SKM-1 treated with dmso at 0.1 percent for 144 hours (cell line): ENCODE data around the gene POC1A.
A peak's percentile ranks its signal among the peaks of the same experiment; 100 is the strongest.
"Not testable (repeated sequence)": the region's sequence is repeated elsewhere in the genome, so short reads cannot be mapped to it uniquely, and the experiment has no call there.

Experiments
- DNase-seq: peaks from one replicate; lab custom pipeline; 2025; ENCODE audit not compliant: unreplicated experiment; lab: John Stamatoyannopoulos, UW

The POC1A gene

DNA sequence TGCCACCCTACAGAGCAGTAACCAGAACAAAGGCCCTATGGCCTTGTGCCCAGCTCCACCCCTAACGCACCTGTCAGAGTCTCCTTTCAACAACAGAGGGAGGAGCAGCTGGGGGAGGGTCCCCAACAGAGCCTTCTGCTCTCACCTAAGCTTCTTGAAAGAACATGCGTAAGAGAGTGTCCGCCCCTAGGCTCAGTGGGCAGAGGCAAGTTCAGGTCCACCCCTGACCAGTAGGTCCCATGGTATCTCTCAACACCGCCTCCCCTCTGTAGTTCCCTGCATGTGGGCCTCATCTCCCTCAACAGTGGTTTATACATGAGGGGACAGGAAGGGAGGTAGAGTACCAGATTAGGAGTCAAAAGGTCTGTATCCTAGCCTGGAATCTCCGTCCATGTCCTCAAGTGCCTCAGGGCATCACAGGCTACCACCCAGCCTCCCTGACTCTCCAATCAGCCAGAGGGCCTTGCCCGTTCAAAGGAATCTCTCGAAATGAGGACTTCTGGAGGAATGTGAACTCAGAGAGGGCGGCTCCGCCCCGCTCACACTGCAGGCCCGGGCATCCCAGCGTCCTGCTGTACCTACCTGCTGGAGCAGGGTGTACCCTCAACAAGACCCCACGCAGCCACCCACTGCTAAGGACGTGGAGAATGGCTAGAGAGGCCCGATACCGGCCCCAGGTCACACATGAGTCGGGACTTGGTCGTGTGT, 680 bp downstream of the POC1A start:
- DNase-seq = no peak

DNA sequence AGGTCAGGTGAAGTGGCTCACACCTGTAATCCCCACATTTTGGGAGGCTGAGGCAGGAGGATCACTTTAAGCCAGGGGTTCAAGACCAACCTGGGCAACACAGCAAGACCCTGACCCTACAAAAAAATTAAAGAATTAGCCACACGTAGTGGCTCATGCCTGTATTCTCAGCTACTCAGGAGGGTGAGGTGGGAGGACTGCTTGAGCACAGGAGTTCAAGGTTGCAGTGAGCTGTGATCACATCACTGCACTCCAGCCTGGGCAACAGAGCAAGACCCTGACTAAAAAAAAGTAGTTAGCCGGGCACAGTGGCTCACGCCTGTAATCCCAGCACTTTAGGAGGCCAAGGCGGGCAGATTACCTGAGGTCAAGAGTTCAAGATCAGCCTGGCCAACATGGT, 2.2 kb downstream of the POC1A start:
- not testable (repeated sequence) for DNase-seq

DNA sequence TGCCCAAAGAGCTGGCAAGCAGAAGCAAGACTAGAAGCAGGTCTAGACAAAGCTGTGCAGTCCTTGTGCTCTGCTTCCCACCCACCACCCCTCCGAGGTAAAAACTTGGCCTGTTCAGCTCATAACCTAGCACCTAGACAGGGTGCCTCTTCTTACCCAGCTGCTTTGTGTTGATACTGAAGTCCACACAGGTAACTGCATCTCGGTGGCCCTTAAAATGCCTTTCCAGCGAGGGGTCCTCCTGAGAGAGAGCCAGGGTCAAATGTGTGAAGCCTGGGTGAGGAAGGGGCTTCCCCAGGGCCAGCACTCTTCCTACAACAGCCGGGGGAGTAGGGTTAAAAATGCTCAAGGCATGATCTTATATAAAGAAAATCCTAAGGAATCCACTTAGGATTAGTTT, 3.4 kb downstream of the POC1A start:
- DNase-seq = no peak

DNA sequence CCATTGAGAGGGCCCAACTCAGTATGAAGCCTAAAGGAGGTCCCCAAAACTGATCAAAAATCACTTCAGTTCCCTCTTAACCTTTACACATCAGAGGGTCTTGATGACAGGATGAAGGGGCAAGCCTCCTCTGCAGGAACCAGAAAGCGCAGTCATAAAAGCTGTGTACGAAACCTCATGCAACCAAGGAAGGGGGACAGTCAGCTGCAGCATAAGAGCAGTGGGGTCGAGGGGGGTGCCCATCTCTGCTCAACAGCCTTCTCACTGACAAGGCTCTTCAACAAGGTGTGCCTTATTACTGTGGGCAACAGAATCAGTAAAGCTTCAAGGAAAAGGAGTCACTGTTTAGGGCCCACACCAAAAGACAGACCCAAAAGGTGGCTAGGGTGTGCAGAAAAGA, 3.9 kb downstream of the POC1A start:
- no peak for DNase-seq

DNA sequence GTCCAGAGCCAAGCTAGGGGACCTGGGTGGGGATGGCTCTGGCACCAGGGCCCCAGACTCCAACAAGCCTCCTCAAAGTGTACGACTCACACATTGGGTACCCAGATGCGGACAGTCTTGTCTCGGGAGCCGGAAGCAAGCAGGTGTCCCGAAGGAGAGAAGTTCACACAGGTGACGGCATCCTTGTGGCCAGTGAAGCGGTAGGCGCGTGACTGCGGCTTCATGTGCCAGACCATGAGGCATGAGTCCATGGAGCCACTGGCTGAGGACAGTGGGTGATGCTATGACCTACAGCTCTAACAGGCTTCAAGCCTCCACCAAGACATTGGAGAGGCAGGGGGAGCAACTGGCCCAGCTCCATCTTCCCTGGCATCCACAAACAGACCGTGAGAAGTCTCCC, 4.5 kb downstream of the POC1A start:
- DNase-seq = no peak

DNA sequence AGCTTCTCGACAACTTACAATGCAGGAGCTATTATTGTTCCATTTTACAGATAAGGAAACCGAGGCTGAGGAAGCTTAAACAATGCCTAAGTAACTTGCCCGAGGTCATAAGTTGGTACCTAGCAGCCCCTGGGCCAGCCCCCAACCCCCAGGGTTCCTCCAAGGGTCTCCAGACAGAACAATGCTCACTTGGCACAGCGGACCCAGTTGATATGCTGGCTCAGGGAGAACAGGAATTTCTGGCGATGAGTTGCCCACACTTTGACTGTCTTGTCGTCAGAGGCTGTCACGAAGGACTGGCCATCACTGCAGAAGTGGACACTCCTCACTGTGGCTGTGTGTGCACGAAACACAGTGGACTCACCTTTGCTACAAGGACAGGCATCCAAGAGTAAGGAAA, 5.2 kb downstream of the POC1A start:
- DNase-seq = no peak

DNA sequence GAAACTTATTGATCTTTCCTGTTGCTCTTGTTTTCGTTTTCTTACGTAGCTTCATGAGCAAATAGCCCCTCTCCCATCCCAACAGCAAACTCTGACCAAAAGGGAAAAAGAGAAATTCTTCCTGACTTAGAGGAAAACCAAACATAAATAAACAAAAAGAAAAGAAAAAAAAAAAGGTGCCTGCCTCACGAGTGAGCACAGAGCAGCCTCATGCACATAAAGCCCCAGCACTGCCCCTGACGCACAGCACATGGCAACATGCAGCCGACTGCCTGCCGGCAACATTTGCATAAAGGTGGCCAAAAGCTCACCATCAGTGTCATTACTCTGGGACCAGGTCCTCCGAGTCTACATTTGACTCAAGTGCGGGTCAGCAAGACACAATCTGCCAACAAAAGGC, 6.4 kb downstream of the POC1A start:
- DNase-seq = no peak

DNA sequence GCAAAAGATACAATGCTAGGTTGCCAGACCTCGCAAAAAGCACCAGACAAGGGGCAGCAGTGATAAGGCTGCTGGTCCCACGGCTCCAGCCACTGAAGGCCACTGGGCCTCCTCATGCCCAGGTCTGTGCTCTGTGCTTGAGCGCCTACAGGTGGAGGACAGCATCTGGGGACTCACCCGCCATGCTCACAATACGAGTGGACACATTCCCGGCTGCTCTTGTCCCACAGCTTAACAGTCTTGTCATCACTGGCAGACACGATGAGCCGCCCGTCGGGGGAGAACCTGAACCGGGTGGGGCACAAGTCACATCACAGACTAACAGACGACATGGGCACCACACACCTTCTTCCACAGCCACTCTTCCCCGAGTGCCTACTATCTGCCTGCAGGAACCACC, 7.4 kb downstream of the POC1A start:
- DNase-seq = no peak

DNA sequence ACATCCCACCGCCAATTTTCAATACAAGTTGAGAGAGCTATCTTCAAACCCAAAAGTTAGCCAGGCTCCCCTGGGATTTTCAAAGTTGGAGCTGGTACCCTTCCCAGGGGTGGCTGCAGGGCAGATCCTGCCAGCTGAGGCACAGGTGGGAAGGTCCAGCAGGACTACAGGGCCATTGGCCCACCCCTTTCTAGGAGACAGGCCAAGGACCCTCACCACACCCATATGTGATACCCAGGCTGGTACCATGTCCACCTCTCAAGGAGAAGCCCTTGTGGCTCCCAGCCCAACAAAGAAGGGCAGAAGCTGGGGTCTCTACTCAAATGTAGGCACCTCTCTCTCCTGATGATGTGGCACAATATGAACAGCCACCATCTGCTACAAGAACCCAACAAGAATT, 8.0 kb downstream of the POC1A start:
- DNase-seq = no peak

DNA sequence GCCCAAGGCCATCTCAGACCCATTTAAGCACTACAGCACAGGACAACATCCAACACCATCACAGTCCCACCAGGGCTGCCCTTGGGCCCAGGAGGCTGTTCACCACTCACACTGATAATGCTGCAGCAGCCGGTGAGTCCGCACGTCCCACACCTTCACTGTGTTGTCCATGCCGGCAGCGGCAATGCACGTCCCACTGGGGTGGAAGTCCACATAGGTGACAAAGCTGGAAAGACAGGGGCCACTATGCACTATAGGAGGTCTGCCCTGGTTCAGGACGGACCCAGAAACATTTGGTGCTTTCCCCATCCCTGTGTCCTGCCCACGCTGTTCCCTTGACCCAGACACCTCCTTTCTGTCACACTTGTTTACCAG, 8.5 kb downstream of the POC1A start:
- no peak for DNase-seq

DNA sequence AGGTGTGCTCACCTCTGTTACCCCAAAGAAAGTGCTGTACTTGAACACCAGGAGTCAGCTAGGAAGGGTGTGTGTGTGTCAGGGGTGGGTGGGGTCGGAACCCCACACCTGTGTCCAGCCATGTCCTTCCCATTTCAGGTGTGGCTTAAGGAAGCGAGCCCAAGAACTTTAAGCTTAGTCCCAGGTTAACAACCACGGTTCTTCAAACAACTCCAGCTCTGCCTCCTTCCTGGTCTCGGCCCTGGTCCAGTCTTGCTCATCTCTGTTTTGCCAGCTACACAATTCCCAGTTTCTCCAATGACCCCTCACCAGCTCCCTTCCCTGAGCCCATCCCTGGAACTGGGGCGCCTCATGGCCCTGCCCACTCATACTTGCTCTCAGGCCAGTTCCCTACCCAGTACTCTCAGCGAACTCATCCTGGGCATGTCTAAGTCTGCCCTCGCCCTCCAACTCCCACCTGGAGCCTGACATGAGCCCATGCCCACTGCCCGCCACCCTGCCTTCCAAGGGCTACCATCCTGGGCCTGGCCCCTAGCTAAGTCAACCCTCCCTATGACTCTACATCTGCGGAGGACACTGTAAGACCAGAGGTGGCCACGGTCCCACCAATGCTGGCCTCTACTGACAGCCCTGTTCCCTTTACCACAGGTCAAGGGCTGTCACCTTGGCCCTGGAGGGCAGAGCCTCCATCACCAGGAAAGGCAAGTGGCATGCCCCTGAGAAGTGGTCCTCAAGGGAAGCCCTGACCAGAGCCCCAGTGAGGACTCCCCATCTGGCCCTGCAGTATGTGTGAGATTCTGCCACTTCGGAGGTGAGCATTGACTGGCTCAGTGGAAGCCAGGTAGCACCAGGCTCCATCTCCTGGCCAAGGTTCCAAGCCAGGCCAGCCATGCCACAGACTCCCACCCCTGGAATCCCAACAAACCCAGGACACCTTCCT, 9.2 kb downstream of the POC1A start:
- DNase-seq = no peak

DNA sequence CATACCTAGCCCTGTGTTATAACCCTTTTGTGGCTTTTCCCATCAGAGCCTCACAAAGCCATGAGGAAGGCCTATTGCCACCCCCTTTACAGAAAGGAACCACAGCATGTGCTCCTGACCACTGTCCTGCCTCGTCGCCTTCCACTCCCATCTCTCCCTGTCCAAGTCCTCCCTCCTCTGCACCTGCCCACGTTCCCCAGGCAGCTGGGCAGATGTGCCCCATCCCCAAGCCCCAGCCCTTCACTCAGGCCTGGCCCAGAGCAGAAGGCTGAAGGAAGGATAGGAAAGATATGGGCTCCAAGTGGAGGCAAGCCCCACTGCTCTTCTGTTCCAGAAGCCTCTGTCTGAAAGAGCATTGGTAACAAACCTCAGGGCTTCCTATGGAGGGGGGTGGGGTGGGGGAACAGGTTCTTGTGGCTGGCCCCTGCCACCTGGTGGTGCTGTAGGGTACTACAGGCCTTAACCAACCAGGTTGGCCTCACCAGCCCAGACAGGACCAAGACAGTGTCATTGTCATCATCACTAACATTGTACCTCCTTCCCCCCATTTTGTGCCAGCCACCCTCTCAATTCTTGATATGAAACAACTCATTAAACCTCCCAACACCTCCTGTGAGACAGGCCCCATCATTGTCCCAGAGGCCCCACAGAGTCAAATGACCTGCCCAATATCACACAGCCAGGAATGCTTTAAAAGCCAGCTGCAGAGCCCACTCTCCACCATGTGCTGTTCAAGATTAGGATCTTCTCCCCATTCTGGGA, 10.0 kb downstream of the POC1A start:
- peak; percentile 27 for DNase-seq

DNA sequence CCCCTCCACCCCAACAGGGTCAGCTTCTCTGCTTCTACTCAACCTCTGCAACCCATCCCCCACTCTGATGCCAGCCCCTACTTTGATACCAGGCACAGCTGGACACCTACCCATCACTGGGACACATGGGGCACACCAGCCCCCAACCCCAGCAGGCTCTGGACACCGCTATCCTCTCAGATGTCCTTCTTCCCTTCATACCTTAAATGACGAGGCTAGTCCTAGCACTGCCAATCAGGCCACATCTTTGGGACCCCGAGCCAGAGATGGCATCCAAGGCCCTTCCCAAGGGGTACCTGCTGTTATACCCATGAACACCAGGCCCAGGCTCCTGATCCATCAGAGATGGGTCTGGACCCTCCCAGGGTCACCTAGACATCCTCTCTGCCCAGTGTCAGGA, 10.6 kb downstream of the POC1A start:
- no peak for DNase-seq

DNA sequence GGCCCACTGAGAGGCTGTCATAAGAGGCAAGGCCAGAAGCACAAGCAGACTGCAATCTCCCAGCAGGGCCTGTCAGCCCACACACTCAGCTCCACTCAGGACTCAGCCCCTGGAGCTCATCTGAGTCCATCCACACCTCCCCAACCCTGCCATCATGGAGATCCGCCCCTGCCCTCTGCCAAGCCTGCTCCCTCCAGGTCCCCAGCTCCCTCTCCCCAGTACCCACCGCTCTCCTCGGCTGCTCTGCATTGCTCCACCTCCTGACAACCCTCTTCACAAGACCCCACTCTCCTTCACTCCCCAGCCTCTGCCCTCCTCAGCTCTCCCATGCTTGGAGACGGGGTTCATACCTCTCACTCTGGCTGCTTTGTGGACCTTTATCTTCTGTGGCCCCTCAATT, 11.1 kb downstream of the POC1A start:
- DNase-seq = no peak

DNA sequence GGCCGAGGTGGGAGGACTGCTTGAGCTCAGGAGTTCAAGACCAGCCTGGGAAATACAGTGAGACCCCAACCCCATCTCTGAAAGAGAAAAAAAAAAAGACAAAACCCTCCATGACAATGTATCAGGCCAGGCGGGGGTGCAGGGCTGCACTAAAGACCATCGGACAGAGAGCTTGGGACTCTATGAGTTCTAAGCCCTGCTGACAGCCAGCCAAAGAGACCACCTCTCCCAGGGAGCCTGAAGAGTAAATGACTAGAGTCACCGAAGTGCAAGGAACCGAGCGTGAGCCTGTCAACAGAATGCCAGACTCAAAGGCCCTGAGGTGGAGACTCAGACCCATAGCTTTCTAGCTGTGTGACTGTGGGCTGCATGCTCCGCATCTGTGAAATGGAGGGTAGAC, 12.5 kb downstream of the POC1A start:
- DNase-seq = no peak

DNA sequence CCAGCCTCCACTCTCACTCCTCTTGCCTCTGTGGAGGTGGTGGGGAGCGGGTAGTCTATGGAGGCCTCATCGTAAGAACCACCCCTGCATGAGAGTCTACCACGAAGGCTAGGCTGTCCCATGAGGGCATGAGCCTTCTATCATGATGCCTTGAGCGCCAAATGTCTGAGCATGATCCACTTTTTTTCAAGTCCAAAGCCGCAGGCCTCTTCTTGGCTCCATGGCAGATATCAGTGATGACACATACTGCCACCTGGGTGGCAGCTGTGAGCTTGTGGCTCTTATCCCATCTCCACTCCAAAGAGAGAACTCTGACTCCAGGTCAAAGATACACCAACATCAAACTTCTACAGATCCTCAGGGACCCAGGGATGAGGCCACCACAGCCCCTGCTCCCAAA, 13.5 kb downstream of the POC1A start:
- no peak for DNase-seq

DNA sequence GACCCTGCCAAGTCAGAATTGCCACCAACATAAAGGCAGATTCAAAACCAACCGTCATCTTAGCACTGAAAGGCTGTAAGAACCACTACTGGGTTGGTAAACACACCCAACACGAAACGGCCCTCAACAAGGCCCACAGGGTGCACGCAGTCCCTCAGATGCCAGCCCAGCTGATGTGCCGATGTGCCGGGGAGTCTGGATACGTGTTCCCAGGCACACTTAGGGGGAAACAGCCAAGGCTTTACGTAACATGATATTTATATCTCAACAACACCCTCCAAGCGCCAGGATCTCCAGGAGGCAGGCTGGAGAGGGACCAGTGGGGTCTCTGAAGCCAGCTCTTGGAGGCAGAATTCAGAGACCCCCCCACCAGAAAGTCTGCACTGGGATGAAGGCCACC, 14.2 kb downstream of the POC1A start:
- DNase-seq = no peak

DNA sequence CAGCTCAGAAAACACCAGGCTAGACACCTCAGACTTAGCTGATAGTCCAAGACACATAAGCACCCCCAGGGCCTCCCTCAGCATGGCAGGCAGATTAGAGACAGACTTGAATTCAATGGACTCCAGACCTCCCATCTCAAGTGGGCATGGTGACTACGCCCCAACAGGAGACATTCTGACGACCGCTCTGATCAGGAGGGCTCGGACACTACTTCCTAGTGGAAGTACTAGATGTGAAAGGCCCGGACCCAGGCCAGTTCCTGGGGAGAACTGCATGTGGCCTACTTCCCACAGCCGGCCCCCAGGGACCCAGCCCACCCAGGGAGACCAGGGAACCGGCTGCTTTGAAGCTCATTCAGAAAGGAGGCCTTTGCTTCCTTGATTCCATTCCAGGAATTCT, 16.9 kb downstream of the POC1A start:
- DNase-seq = no peak

DNA sequence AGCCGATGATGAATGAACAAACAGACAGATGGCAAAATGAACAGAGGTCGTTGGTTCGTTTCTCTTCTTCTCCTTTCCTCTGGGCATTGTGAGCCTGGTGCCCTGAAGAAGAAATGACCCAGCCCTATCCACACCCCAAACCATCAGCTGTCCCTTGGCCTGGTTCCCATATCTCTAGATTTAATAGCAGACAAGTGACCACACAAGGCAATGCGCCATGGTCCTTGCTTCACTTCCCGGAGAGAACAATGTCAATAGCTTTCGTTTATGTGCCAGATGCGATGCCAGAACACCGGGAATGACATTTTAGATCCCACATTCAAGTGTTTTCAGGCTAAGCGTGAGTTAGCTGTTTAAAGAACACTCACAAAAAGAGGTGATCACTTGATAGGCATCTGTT, 17.7 kb downstream of the POC1A start:
- no peak for DNase-seq

DNA sequence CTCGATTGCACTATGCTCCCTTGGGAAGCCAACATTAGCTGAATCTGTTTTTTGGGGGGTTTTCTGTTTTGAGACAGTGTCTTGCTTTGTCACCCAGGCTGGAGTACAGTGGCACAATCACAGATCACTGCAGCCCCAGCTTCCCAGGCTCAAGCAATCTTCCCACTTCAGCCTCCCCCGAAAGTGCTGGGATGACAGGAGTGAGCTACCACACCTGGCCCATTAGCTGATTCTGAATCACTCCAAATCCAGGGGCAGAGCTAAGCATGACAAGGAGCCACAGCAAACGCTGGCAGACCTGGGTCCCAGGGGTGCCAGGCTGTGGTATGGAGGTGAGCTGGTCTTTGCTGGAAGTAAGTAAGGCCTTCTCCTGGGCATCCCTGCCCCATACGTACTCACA, 18.9 kb downstream of the POC1A start:
- no peak for DNase-seq

DNA sequence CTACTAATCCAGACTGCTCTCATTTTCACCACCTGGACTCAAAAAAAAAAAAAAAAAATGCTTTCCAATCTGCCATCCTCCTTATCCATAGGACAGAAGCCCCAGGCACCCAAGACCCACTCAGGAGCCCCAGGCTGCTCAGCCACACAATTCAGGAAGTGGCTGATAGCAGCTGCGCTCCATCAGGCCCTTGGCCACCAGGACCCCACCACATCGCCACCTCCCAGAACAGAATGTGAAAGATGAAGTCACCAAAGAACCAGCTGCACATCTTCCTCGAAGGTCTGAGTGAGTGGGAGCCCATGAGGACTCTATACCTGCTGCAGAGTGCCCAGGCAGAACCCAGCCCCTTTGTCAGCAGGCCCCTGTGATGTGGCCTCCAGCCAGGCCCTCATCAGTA, 19.5 kb downstream of the POC1A start:
- no peak for DNase-seq

DNA sequence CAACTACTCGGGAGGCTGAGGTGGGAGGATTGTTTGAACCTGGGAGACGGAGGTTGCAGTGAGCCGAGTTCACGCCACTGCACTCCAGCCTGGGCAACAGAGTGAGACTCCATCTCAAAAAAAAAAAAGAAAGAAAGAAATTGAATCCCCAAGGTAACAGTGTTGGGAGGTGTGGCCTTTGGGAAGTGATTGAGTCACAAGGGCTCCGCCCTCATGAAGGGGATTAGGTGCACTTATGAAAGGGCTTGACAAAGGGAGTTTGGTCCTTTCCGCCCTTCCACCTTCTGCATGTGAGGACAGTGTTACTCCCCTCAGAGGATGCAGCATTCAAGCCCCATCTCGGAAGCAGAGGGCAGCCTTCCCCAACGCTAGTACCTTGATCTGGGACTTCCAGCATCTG, 21.3 kb downstream of the POC1A start:
- no peak for DNase-seq
